Measurements from ENCODE around the gene DOK4.

The DOK4 gene

DNA sequence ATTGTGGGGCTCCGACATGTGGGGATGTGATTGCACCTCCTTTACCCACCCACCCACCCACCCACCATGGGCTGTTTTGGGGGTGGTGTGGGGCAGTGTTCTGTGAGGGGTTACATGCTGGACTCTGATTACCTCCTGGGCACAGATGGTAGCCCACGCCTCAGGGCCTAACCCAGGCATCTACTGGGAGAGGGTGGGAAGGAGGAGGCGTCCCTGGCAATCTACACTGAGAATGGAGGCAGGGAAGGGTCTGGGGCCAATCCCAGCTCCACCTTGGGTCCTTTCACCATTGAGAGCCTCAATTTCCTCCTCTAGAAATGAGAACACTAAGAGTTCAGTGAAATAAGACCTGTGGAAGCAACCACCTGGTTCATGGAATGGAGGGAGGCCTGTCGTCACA, 11.7 kb upstream of the DOK4 start:
- Histone ChIP-seq H3K4me1 (no peaks in the 10 kb centered on the region), H3K4me3 (no peak overlapping the region), H3K36me3 (no peaks in the 10 kb centered on the region), H3K9me3 (no peaks in the 10 kb centered on the region), H3K27me3 (no peaks in the 10 kb centered on the region), H3K27ac (no peak overlapping the region)
- TF ChIP-seq, protein P1, sequence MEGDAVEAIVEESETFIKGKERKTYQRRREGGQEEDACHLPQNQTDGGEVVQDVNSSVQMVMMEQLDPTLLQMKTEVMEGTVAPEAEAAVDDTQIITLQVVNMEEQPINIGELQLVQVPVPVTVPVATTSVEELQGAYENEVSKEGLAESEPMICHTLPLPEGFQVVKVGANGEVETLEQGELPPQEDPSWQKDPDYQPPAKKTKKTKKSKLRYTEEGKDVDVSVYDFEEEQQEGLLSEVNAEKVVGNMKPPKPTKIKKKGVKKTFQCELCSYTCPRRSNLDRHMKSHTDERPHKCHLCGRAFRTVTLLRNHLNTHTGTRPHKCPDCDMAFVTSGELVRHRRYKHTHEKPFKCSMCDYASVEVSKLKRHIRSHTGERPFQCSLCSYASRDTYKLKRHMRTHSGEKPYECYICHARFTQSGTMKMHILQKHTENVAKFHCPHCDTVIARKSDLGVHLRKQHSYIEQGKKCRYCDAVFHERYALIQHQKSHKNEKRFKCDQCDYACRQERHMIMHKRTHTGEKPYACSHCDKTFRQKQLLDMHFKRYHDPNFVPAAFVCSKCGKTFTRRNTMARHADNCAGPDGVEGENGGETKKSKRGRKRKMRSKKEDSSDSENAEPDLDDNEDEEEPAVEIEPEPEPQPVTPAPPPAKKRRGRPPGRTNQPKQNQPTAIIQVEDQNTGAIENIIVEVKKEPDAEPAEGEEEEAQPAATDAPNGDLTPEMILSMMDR (IDR thresholded peaks at IDR 0.05) = no peak
- intact Hi-C loops (cut with DNase I; ENCODE audit: low total_unique reads) = no loop called here
- DNase-seq = no peak

DNA sequence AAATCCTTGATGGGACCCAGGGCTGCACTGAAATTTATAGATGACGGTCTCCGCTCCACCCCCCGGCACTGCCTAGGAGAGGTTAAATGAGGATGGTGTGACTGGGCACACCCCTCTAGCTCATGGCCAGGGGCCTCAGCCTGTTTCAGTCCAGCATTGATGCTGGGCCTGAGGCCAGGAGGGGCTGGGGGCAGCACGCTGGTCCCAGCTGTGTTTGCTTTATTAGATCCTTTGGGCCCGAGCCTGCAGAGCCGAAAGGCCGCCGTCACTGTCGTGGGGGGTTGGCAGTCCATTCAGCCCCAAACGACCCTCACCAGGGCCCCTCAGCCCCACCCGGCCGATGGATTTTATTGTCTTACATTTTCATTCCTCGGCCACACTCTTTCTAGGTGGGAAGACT, 10.8 kb upstream of the DOK4 start:
- intact Hi-C loops (cut with DNase I; ENCODE audit: low total_unique reads) = no loop called here
- H3K27me3 ChIP-seq = no peaks in the 10 kb centered on the region
- no peaks in the 10 kb centered on the region for H3K4me1 ChIP-seq
- no peak for DNase-seq
- no peaks in the 10 kb centered on the region for H3K36me3 ChIP-seq
- no peaks in the 10 kb centered on the region for H3K9me3 ChIP-seq
- H3K4me3 ChIP-seq = no peak overlapping the region
- no peak overlapping the region for H3K27ac ChIP-seq
- TF ChIP-seq, protein P1 (IDR thresholded peaks at IDR 0.05) = no peak

DNA sequence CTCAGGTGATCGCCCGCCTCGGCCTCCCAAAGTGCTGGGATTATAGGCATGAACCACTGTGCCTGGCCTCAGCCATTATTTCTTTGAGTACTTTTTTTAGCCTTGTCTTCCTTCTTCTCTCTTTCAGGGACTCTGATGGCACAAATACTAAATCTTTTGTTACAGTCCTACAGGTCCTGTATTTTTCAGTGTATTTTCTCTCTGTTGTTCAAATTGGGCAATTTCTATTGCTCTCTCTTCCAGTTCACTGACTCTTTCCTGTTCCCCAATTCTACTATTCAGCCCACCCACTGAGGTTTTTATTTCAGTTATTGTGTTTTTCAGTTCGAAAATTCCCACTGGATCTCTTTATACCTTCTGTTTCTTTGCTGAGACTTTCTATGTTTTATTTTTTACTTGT, 7.5 kb upstream of the DOK4 start:
- intact Hi-C loops (cut with DNase I; ENCODE audit: low total_unique reads) = no loop called here
- no peak overlapping the region for H3K4me3 ChIP-seq

DNA sequence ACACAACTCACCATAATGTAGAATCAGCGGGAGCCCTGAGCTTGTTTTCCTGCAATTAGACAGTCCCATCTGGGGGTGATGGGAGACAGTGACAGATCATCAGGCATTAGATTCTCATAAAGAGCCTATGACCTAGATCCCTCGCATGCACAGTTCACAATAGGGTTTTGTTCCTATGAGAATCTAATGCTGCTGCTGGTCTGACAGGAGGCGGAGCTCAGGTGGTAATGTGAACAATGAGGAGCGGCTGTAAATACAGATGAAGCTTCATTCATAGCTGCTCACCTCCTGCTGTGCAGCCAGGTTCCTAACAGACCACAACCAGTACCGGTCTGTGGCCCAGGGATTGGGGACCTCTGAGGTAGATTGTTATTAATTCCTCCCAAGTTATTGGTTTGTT, 2.9 kb upstream of the DOK4 start:
- TF ChIP-seq, protein P1 (IDR thresholded peaks at IDR 0.05) = no peak
- H3K27me3 ChIP-seq = no peaks in the 10 kb centered on the region
- H3K36me3 ChIP-seq = no peaks in the 10 kb centered on the region
- peaks cover 0 to 30% (median 23%) of the 10 kb centered on the region in 4 donors for H3K4me1 ChIP-seq
- no peak overlapping the region for H3K4me3 ChIP-seq
- H3K27ac ChIP-seq = no peak overlapping the region
- no peak for DNase-seq
- intact Hi-C loops (cut with DNase I; ENCODE audit: low total_unique reads) = no loop called here
- no peaks in the 10 kb centered on the region for H3K9me3 ChIP-seq

More for the DNA sequence above, 7.5 kb upstream of the DOK4 start:
- Histone ChIP-seq H3K36me3 (no peaks in the 10 kb centered on the region), H3K27me3 (no peaks in the 10 kb centered on the region), H3K27ac (no peak overlapping the region), H3K4me1 (no peaks in the 10 kb centered on the region), H3K9me3 (no peaks in the 10 kb centered on the region)
- TF ChIP-seq, protein P1 (IDR thresholded peaks at IDR 0.05) = no peak
- no peak for DNase-seq

DNA sequence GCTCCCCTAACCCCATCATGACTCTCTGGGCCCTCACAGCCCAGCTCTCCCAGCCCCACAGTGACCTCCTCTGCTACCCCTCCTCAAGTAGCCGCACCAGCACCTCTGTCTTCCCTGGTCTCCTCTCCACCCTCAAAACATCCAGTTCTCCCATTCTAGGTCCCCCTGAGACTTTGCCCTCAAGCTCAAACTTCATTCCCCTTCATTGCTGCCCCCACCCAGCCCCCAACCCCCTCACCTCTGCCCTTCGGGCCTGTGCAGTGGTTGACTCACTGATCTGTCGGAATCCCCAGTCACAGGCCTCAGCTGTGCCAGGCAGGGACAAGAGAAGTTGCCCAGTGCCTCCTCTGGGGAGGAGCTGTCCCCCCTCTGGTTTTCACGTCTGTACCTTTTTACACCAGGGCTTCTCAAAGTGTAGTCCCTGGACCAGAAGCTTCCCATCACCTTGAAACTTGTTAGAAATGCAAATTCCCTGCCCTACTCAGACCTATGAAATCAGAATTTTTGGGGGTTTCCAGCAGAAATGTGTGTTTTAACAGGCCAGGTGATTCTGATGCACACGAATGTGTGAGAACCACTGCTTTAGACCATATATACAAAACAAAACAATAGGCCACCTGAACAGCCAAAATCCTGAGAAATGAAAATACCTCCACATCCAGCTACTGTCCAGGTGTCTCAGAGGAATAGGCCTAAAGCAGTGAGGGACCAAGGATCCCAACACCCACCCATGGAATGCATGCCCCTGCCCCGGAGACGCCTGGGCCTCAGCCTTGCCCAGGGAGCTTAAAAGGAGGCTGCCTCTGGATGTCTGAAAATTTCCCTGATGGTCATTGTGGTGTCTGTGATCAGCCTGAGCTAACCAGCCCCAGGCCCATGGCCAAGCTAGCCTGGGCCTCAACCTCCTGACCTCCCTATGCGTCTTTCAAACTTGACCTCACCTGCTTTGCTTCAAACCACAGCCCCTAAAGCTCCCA, 853 bp upstream of the DOK4 start:
- H3K4me3 ChIP-seq = peak overlapping the region; percentile 75 to 90
- H3K9me3 ChIP-seq = no peaks in the 10 kb centered on the region
- TF ChIP-seq, protein P1 (IDR thresholded peaks at IDR 0.05) = no peak
- DNase-seq = peak in 1 of 2 donors; percentile 64
- peak overlapping the region; percentile 86 to 94 for H3K27ac ChIP-seq
- intact Hi-C loops (cut with DNase I; ENCODE audit: low total_unique reads) = no loop called here
- no peaks in the 10 kb centered on the region for H3K36me3 ChIP-seq
- peaks cover 0 to 34% (median 28%) of the 10 kb centered on the region in 4 donors for H3K4me1 ChIP-seq
- H3K27me3 ChIP-seq = no peaks in the 10 kb centered on the region
